K562 (cell line): ENCODE data around the gene C5orf22. TPM values are rescaled to one million over a fixed set of nuclear protein-coding genes. Genes with fewer than 3 reads are reported as not detected.
A peak's percentile ranks its signal among the peaks of the same experiment; 100 is the strongest.

Experiments used
- BCL6 ChIP-seq: fragments of 250-450 bp; sonication (Bioruptor Pico); IDR thresholded peaks from 2 replicates; pipeline ENCODE4 v1.4.0; 2020
- MCM3 ChIP-seq: fragments of 450-650 bp; IDR thresholded peaks from 2 replicates; pipeline ENCODE4 v1.6.1; 2016
- MYC ChIP-seq, 2 experiments: fragments of 250-450 bp in 1 of 2; sonication (Bioruptor Pico) in 1 of 2; IDR thresholded peaks; 2 replicates each; pipeline versions ENCODE4 v1.5.1 to v1.6.1; 2012 to 2021; ENCODE audit warnings: low read depth in 2 of 2, borderline replicate concordance in 1 of 2, improper control_type of control experiment in 1 of 2, low read length in 1 of 2, mild to moderate bottlenecking in 1 of 2, moderate library complexity in 1 of 2
- NFATC3 ChIP-seq: fragments of 450-650 bp; IDR thresholded peaks from 2 replicates; pipeline ENCODE4 v1.6.1; 2017; ENCODE audit warnings: mild to moderate bottlenecking
- NR2C1 ChIP-seq, 2 experiments: fragments of 450-650 bp; IDR thresholded peaks; 2 replicates each; pipeline ENCODE4 v1.6.1; 2017; ENCODE audit warnings: mild to moderate bottlenecking in 2 of 2, antibody characterized with exemption in 1 of 2, inconsistent platforms in 1 of 2, missing compliant biosample characterization in 1 of 2, missing genetic modification characterization in 1 of 2
- POLR2AphosphoS2 ChIP-seq: IDR thresholded peaks from 2 replicates; pipeline ENCODE4 v1.6.1; 2012; ENCODE audit warnings: low read length, improper control_type of control experiment
- SAFB ChIP-seq: fragments of 200-400 bp; formaldehyde crosslinking; IDR thresholded peaks from 2 replicates; pipeline ENCODE4 v1.6.1; 2017; ENCODE audit warnings: low read depth, low read length, borderline replicate concordance
- STAT6 ChIP-seq: sonication (generic); formaldehyde crosslinking; IDR thresholded peaks from 2 replicates; pipeline ENCODE4 v1.8.1; 2023; ENCODE audit warnings: mild to moderate bottlenecking, missing genetic modification reagents
- ZBTB12 ChIP-seq: fragments of 250-450 bp; sonication (Bioruptor Pico); IDR thresholded peaks from 2 replicates; pipeline ENCODE4 v1.4.0; 2020
- ZBTB9 ChIP-seq: fragments of 450-650 bp; formaldehyde crosslinking; IDR thresholded peaks from 2 replicates; pipeline ENCODE4 v1.4.0; 2020; ENCODE audit warnings: mild to moderate bottlenecking, moderate library complexity
- ZNF224 ChIP-seq: sonication (generic); formaldehyde crosslinking; IDR thresholded peaks from 2 replicates; pipeline ENCODE4 v1.8.0; 2022; ENCODE audit warnings: mild to moderate bottlenecking, missing genetic modification reagents
- ZNF23 ChIP-seq: fragments of 250-450 bp; sonication (Bioruptor Pico); IDR thresholded peaks from 2 replicates; pipeline ENCODE4 v1.4.0; 2020; ENCODE audit warnings: mild to moderate bottlenecking
- polyA plus RNA-seq, 8 experiments: library from polyadenylated mRNA; depleted of rRNA in 4 of 8; stranded (reverse) in 5 of 8; unstranded in 3 of 8; fragments of >200 nt; fragmentation: Nextera tagmentation in 2 of 8; fragmentation: Illumina TruSeq in 1 of 8; extraction: Ambion mirVana in 2 of 8; extraction: Trizol in 1 of 8; gene quantifications; 2 replicates each; pipeline versions ENCODE4 v1.2.1 to v1.2.3, GENCODE V29; 2011 to 2014; ENCODE audit warnings: inconsistent platforms in 1 of 8, missing spikeins in 1 of 8
- total RNA-seq, 7 experiments: library from RNA; depleted of rRNA in 6 of 7; stranded (reverse); fragments of >200 nt in 6 of 7; fragmentation: Illumina TruSeq in 2 of 7; extraction: Trizol in 2 of 7; gene quantifications; 2 replicates each; pipeline versions ENCODE4 v1.2.1 to v1.2.3, GENCODE V29; 2011 to 2021; ENCODE audit warnings: low replicate concordance in 1 of 7
- TF ChIP-seq, protein P1 (sequence below): sonication (generic); formaldehyde crosslinking; IDR thresholded peaks from 2 replicates; pipeline ENCODE4 v1.9.0; 2022; ENCODE audit warnings: mild to moderate bottlenecking, missing genetic modification reagents

C5orf22 gene
- total and polyA plus RNA-seq, 9 of the 15 experiments (the other 6 are each of a cell fraction or from before 2014, with no cell fraction given) = 22.7 to 56.7 (median 39.3) TPM

GRCh38 chr5:31531543-31531887 lies 586 bp upstream of the C5orf22 start (continued):
- peak; percentile 48; the same call in 1 of the 2 replicates for TF ChIP-seq MYC (IDR thresholded peaks at IDR 0.05; ENCODE audit: low read depth, low read length)
- no peak for TF ChIP-seq MYC (CRISPR knock-in tag; IDR thresholded peaks at IDR 0.05; ENCODE audit: borderline replicate concordance, low read depth)
- no peak for TF ChIP-seq NR2C1 (IDR thresholded peaks at IDR 0.05)
- TF ChIP-seq NR2C1 (tag; IDR thresholded peaks at IDR 0.05) = no peak
- no peak for TF ChIP-seq POLR2AphosphoS2
- TF ChIP-seq STAT6 (CRISPR knock-in tag) = no peak
- TF ChIP-seq ZNF224 (CRISPR knock-in tag) = no peak
- TF ChIP-seq SAFB = no peak
- no peak for TF ChIP-seq MCM3
- no peak for TF ChIP-seq ZBTB12
- no peak for TF ChIP-seq NFATC3
- TF ChIP-seq, protein P1, sequence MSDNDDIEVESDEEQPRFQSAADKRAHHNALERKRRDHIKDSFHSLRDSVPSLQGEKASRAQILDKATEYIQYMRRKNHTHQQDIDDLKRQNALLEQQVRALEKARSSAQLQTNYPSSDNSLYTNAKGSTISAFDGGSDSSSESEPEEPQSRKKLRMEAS (CRISPR knock-in tag) = peak; percentile 9; the same call in 1 of the 2 replicates
- no peak for TF ChIP-seq BCL6 (CRISPR knock-in tag)
- no peak for TF ChIP-seq ZBTB9 (CRISPR knock-in tag)
- no peak for TF ChIP-seq ZNF23 (CRISPR knock-in tag)
